Neural cell (in vitro differentiated cells): ENCODE results near the gene EHBP1. TPM values are rescaled to one million over a fixed set of nuclear protein-coding genes. Genes with fewer than 3 reads are reported as not detected.

Experiments
- H2AFZ ChIP-seq: fragments of 200-600, 300-800 bp; sonication (generic), shearing (Covaris generic); 2 replicates; pipeline ENCODE4 v1.6.0; 2014; ENCODE audit warnings: low read depth, mild to moderate bottlenecking, antibody characterized with exemption, low read length, moderate library complexity
- H3F3A ChIP-seq: fragments of 200-600 bp; shearing (Covaris generic); 2 replicates; pipeline ENCODE4 v1.6.1; 2016; ENCODE audit warnings: mild to moderate bottlenecking, moderate library complexity, mixed read lengths, antibody characterized with exemption, low read length; ENCODE audit not compliant: insufficient read depth, poor library complexity, severe bottlenecking
- H3K27ac ChIP-seq: fragments of 200-600, 300-800 bp; sonication (generic), shearing (Covaris generic); 2 replicates; pipeline ENCODE4 v1.5.1; 2014; ENCODE audit warnings: mild to moderate bottlenecking, low read length, moderate library complexity
- H3K27me3 ChIP-seq: fragments of 300-800, 200-600 bp; sonication (generic), shearing (Covaris generic); 2 replicates; pipeline ENCODE4 v1.6.0; 2014; ENCODE audit warnings: mild to moderate bottlenecking, low read depth, low read length, moderate library complexity; ENCODE audit not compliant: insufficient read depth
- H3K36me3 ChIP-seq: fragments of 300-800, 200-600 bp; sonication (generic), shearing (Covaris generic); 2 replicates; pipeline ENCODE4 v1.5.1; 2014; ENCODE audit warnings: mild to moderate bottlenecking, antibody characterized with exemption, low read length, moderate library complexity; ENCODE audit not compliant: insufficient read depth
- H3K4me2 ChIP-seq: fragments of 300-800, 200-600 bp; sonication (generic), shearing (Covaris generic); 2 replicates; pipeline ENCODE4 v1.6.0; 2014; ENCODE audit warnings: mild to moderate bottlenecking, low read length
- H3K4me3 ChIP-seq: fragments of 300-800, 200-600 bp; sonication (generic), shearing (Covaris generic); 2 replicates; pipeline ENCODE4 v1.5.1; 2014; ENCODE audit warnings: mild to moderate bottlenecking, low read length, moderate library complexity
- H3K79me2 ChIP-seq: fragments of 200-600 bp; shearing (Covaris generic); replicated peaks from 2 replicates; pipeline ENCODE4 v1.6.0; 2014; ENCODE audit warnings: mild to moderate bottlenecking, low read length, moderate library complexity; ENCODE audit not compliant: insufficient read depth
- H3K9ac ChIP-seq: fragments of 300-800, 200-600 bp; sonication (generic), shearing (Covaris generic); 2 replicates; pipeline ENCODE4 v1.6.1; 2016; ENCODE audit warnings: mild to moderate bottlenecking, low read length, mixed read lengths
- H3K9me2 ChIP-seq: fragments of 200-600 bp; shearing (Covaris generic); 2 replicates; pipeline ENCODE4 v1.6.1; 2016; ENCODE audit warnings: mild to moderate bottlenecking, low read length, mixed read lengths; ENCODE audit not compliant: insufficient read depth
- H3K9me3 ChIP-seq: fragments of 200-600, 300-800 bp; sonication (generic), shearing (Covaris generic); 2 replicates; pipeline ENCODE4 v1.6.1; 2016; ENCODE audit warnings: mild to moderate bottlenecking, mixed run types, low read length, moderate library complexity, mixed read lengths
- H4K20me1 ChIP-seq: fragments of 200-600 bp; shearing (Covaris generic); 2 replicates; pipeline ENCODE4 v1.6.1; 2016; ENCODE audit warnings: mild to moderate bottlenecking, mixed run types; ENCODE audit not compliant: insufficient read depth
- EP300 ChIP-seq: fragments of 450-650 bp; conservative IDR thresholded peaks from 2 replicates; pipeline ENCODE4 v1.6.1; 2014; ENCODE audit warnings: antibody characterized with exemption, mild to moderate bottlenecking, moderate library complexity; ENCODE audit not compliant: poor library complexity, severe bottlenecking
- EZH2 ChIP-seq: fragments of 200-600, 300-800 bp; shearing (Covaris generic), sonication (generic); IDR thresholded peaks from 2 replicates; pipeline ENCODE4 v1.6.1; 2014; ENCODE audit warnings: antibody characterized with exemption, low read length, borderline replicate concordance, mild to moderate bottlenecking; ENCODE audit not compliant: insufficient read depth, poor library complexity, severe bottlenecking
- MXI1 ChIP-seq: fragments of 450-650 bp; conservative IDR thresholded peaks from 2 replicates; pipeline ENCODE4 v1.6.1; 2014; ENCODE audit warnings: antibody characterized with exemption, mild to moderate bottlenecking; ENCODE audit not compliant: poor library complexity, severe bottlenecking
- POLR2AphosphoS5 ChIP-seq: IDR thresholded peaks from 2 replicates; pipeline ENCODE4 v1.6.1; 2012
- RAD21 ChIP-seq: fragments of 450-650 bp; conservative IDR thresholded peaks from 2 replicates; pipeline ENCODE4 v1.6.1; 2014; ENCODE audit warnings: antibody characterized with exemption, mild to moderate bottlenecking, moderate library complexity
- SMC3 ChIP-seq: fragments of 450-650 bp; conservative IDR thresholded peaks from 2 replicates; pipeline ENCODE4 v1.6.1; 2014; ENCODE audit warnings: antibody characterized with exemption, mild to moderate bottlenecking, moderate library complexity; ENCODE audit not compliant: poor library complexity
- TAF1 ChIP-seq: IDR thresholded peaks from 2 replicates; pipeline ENCODE4 v1.6.1; 2012; ENCODE audit warnings: low read depth
- polyA plus RNA-seq: library from polyadenylated mRNA; depleted of rRNA; stranded (reverse); fragments of >200 nt; gene quantifications from 2 replicates; pipeline ENCODE4 v1.2.3, GENCODE V29; 2014
- TF ChIP-seq, protein P1 (sequence below): fragments of 450-650 bp; IDR thresholded peaks from 2 replicates; pipeline ENCODE4 v1.5.1; 2014; ENCODE audit warnings: antibody characterized with exemption, mild to moderate bottlenecking, moderate library complexity; ENCODE audit not compliant: poor library complexity, severe bottlenecking
- TF ChIP-seq, protein P2 (sequence below): IDR thresholded peaks from 2 replicates; pipeline ENCODE4 v1.6.1; 2012; ENCODE audit warnings: borderline replicate concordance

EHBP1 gene
- polyA plus RNA-seq, 1 donor from 2014 or later: 52.6 TPM

DNA sequence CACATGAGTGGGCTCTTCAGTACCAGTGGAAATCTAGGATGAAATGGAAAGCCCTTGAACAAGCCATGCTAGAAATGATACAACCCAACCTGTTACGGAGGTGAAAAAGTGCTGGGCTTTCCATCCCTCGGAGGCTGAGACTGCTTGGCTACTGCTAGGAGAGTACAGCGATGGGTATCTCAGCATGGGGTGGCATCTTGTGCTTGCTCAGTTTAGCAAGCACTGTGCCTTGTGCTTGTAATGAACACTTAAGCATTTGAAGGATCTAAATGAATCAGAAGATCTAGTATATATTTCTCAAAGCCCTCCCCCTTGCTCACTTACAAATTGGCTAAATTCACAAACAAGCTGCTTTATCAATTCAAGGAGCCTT, 44.3 kb upstream of the EHBP1 start:
- no peaks in the 10 kb centered on the region for H3K9me3 ChIP-seq
- H3K4me2 ChIP-seq: no peak overlapping the region
- no peaks in the 10 kb centered on the region for H3K27me3 ChIP-seq
- H4K20me1 ChIP-seq: no peaks in the 10 kb centered on the region
- TF ChIP-seq RAD21 (no peak), POLR2AphosphoS5 (no peak), SMC3 (no peak), MXI1 (no peak), EZH2 (no peak), EP300 (no peak), TAF1 (no peak)
- TF ChIP-seq, protein P1, sequence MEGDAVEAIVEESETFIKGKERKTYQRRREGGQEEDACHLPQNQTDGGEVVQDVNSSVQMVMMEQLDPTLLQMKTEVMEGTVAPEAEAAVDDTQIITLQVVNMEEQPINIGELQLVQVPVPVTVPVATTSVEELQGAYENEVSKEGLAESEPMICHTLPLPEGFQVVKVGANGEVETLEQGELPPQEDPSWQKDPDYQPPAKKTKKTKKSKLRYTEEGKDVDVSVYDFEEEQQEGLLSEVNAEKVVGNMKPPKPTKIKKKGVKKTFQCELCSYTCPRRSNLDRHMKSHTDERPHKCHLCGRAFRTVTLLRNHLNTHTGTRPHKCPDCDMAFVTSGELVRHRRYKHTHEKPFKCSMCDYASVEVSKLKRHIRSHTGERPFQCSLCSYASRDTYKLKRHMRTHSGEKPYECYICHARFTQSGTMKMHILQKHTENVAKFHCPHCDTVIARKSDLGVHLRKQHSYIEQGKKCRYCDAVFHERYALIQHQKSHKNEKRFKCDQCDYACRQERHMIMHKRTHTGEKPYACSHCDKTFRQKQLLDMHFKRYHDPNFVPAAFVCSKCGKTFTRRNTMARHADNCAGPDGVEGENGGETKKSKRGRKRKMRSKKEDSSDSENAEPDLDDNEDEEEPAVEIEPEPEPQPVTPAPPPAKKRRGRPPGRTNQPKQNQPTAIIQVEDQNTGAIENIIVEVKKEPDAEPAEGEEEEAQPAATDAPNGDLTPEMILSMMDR: no peak
- TF ChIP-seq, protein P2, sequence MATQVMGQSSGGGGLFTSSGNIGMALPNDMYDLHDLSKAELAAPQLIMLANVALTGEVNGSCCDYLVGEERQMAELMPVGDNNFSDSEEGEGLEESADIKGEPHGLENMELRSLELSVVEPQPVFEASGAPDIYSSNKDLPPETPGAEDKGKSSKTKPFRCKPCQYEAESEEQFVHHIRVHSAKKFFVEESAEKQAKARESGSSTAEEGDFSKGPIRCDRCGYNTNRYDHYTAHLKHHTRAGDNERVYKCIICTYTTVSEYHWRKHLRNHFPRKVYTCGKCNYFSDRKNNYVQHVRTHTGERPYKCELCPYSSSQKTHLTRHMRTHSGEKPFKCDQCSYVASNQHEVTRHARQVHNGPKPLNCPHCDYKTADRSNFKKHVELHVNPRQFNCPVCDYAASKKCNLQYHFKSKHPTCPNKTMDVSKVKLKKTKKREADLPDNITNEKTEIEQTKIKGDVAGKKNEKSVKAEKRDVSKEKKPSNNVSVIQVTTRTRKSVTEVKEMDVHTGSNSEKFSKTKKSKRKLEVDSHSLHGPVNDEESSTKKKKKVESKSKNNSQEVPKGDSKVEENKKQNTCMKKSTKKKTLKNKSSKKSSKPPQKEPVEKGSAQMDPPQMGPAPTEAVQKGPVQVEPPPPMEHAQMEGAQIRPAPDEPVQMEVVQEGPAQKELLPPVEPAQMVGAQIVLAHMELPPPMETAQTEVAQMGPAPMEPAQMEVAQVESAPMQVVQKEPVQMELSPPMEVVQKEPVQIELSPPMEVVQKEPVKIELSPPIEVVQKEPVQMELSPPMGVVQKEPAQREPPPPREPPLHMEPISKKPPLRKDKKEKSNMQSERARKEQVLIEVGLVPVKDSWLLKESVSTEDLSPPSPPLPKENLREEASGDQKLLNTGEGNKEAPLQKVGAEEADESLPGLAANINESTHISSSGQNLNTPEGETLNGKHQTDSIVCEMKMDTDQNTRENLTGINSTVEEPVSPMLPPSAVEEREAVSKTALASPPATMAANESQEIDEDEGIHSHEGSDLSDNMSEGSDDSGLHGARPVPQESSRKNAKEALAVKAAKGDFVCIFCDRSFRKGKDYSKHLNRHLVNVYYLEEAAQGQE: no peak
- no peaks in the 10 kb centered on the region for H3K36me3 ChIP-seq
- no peaks in the 10 kb centered on the region for H3K9me2 ChIP-seq
- H3K79me2 ChIP-seq: no peaks in the 10 kb centered on the region
- no peak overlapping the region for H3K4me3 ChIP-seq
- no peaks in the 10 kb centered on the region for H3F3A ChIP-seq
- H3K27ac ChIP-seq: no peak overlapping the region
- H2AFZ ChIP-seq: no peak overlapping the region
- no peak overlapping the region for H3K9ac ChIP-seq

DNA sequence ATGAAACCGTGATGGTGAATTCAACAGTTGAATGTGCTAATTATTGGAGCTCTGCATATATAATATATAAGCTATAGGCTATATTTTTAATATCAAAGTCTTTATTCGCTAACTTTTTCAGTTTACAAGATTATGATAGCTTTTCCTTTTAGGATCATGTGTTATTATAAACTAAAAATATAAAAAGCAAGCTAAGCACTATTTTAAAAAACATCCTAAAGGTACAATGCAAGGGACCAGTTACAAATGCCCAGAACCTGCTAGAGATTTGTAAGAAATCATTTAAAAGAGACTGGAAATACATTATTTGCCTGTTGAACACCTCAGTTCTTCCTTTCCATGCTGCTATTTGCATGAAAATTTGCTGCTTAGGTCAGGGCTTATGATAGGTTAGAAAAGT, 43.4 kb upstream of the EHBP1 start:
- no peaks in the 10 kb centered on the region for H3K36me3 ChIP-seq
- H3K9me3 ChIP-seq: no peaks in the 10 kb centered on the region
- no peak overlapping the region for H2AFZ ChIP-seq
- no peaks in the 10 kb centered on the region for H4K20me1 ChIP-seq
- TF ChIP-seq POLR2AphosphoS5 (no peak), SMC3 (no peak), RAD21 (no peak)
- no peaks in the 10 kb centered on the region for H3K27me3 ChIP-seq
- H3K27ac ChIP-seq: no peak overlapping the region
- no peaks in the 10 kb centered on the region for H3K9me2 ChIP-seq
- no peak overlapping the region for H3K4me2 ChIP-seq
- no peak overlapping the region for H3K4me3 ChIP-seq
- no peak overlapping the region for H3K9ac ChIP-seq
- H3F3A ChIP-seq: no peaks in the 10 kb centered on the region
- no peaks in the 10 kb centered on the region for H3K79me2 ChIP-seq

DNA sequence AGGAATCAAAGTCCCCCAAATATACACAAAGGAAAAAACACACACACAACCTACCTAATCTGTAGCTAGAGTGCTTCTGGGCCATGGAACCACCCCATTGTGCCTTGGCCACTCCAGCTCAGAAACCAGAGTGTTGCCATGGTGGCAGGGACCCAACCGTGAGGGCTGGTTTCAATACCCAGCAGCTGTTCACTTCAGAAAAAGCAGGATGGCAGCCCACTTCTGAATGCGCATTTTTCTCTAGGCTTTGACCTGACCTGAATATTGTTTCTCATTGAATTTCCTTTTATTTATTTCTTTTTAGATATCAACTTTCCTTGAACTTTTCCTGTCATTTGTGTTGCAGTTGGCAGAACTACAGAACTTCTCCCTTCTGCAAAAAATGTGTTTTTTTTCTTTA, 43.0 kb upstream of the EHBP1 start:
- no peak overlapping the region for H2AFZ ChIP-seq
- no peak overlapping the region for H3K4me3 ChIP-seq
- H3K4me2 ChIP-seq: no peak overlapping the region

More for the DNA sequence above, 43.0 kb upstream of the EHBP1 start:
- Histone ChIP-seq H3K27ac (no peak overlapping the region), H3K27me3 (no peaks in the 10 kb centered on the region), H3K9me2 (no peaks in the 10 kb centered on the region), H3K9ac (no peak overlapping the region), H3F3A (no peaks in the 10 kb centered on the region), H4K20me1 (no peaks in the 10 kb centered on the region), H3K9me3 (no peaks in the 10 kb centered on the region), H3K79me2 (no peaks in the 10 kb centered on the region), H3K36me3 (no peaks in the 10 kb centered on the region)
- no peak for TF ChIP-seq TAF1
- TF ChIP-seq POLR2AphosphoS5: no peak
- TF ChIP-seq SMC3: no peak
- no peak for TF ChIP-seq MXI1
- TF ChIP-seq EP300: no peak
- TF ChIP-seq RAD21: no peak
- TF ChIP-seq, protein P1: no peak
- no peak for TF ChIP-seq EZH2
- TF ChIP-seq, protein P2: no peak
